DND-41 (cell line): Measurements from ENCODE around the gene IL17RE.

Experiments used
- EZH2 ChIP-seq: IDR thresholded peaks from 3 replicates; pipeline ENCODE4 v1.6.1; 2012; ENCODE audit warnings: borderline replicate concordance, low read depth, mild to moderate bottlenecking, moderate library complexity, low read length, inconsistent platforms; ENCODE audit not compliant: severe bottlenecking
- TF ChIP-seq, protein P1 (sequence below): IDR thresholded peaks from 2 replicates; pipeline ENCODE4 v1.5.1; 2012; ENCODE audit warnings: borderline replicate concordance, low read length, moderate library complexity, mild to moderate bottlenecking; ENCODE audit not compliant: poor library complexity, severe bottlenecking; ENCODE audit errors: extremely low read depth

DNA sequence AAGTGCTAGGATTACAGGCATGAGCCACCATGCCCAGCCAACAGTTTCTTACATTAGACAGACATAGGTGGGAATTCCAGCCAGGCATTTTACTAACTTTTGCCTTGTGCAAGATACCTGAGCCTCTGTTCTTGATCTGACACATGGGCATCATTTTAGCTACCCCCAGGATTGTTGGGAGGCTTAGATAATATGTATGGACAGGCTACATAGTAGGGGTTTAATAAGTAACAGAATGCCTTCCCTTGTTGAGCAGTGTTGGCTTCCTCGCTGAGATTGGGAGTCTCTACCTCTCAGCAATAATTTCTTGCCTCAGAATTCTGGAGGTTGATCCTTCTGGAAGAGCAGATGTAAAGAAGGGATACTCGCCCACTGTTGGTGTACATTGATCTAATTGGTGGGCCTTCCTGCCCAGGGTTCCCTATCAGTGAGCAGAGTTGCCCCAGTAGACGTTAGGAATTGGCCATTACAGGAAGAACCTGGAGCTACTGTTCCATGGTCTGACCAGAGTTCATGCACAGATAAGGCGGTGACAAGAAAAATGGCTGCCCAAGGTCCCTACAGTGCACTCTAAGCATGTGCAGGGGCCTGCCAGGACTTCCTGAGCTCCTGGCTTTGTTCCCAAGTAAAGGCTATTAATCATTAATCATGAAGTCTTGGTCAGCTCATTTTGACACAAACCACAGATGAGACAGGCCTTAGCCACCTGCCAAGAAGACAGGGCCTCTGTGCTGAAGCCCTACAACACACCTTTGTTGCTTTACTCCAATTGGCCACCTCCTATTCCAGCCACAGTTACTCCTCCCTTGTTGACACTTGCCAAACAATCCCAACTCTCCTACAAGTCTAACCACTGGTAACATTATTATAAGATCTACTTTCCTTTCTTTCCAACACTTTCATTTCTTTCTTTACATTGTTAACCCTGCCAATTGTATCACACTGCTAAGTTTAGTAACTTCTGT lies 5.0 kb upstream of the IL17RE start:
- TF ChIP-seq, protein P1, sequence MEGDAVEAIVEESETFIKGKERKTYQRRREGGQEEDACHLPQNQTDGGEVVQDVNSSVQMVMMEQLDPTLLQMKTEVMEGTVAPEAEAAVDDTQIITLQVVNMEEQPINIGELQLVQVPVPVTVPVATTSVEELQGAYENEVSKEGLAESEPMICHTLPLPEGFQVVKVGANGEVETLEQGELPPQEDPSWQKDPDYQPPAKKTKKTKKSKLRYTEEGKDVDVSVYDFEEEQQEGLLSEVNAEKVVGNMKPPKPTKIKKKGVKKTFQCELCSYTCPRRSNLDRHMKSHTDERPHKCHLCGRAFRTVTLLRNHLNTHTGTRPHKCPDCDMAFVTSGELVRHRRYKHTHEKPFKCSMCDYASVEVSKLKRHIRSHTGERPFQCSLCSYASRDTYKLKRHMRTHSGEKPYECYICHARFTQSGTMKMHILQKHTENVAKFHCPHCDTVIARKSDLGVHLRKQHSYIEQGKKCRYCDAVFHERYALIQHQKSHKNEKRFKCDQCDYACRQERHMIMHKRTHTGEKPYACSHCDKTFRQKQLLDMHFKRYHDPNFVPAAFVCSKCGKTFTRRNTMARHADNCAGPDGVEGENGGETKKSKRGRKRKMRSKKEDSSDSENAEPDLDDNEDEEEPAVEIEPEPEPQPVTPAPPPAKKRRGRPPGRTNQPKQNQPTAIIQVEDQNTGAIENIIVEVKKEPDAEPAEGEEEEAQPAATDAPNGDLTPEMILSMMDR, result no peak
- TF ChIP-seq EZH2, result no peak
